ENCODE results near the gene IFIH1.

GRCh38 chr2:162344617-162344950, 26.1 kb upstream of the IFIH1 start:
- TF ChIP-seq CTCF (IDR thresholded peaks at IDR 0.05) = no peak
- no peak for TF ChIP-seq ZFX (IDR thresholded peaks at IDR 0.05; ENCODE audit: borderline replicate concordance)
